ENCODE data around the gene SPTLC3.

SPTLC3 gene

GRCh38 chr20:13187899-13188298 lies 179.1 kb downstream of the SPTLC3 start:
- H4K20me1 ChIP-seq (ENCODE audit: insufficient read depth, low read length): no peaks in the 10 kb centered on the region
- no peak overlapping the region for H3K9ac ChIP-seq (ENCODE audit: low read length)
- H3K4me1 ChIP-seq (ENCODE audit: low read length): peaks cover 5% of the 10 kb centered on the region
- no peaks in the 10 kb centered on the region for H3K36me3 ChIP-seq (replicated peaks; ENCODE audit: low read depth, low read length)
- TF ChIP-seq CTCF (IDR thresholded peaks at IDR 0.05; ENCODE audit: low read depth, low read length) (no peak), EZH2phosphoT487 (IDR thresholded peaks at IDR 0.05; ENCODE audit: low read depth) (no peak)
- no peak overlapping the region for H3K4me3 ChIP-seq (ENCODE audit: low read length)
- no peak overlapping the region for H3K27ac ChIP-seq (ENCODE audit: low read length)
- peaks cover 11% of the 10 kb centered on the region for H3K9me3 ChIP-seq (ENCODE audit: insufficient read depth, low read length)
- H2AFZ ChIP-seq (ENCODE audit: low read depth, low read length): no peak overlapping the region
- no peak overlapping the region for H3K4me2 ChIP-seq (ENCODE audit: low read length)
- H3K79me2 ChIP-seq (ENCODE audit: low read length): no peaks in the 10 kb centered on the region
- peaks cover 13% of the 10 kb centered on the region; the same call in 1 of the 2 replicates for H3K27me3 ChIP-seq (ENCODE audit: low read depth, low read length)

- peaks cover 7% of the 10 kb centered on the region; the same call in 1 of the 2 replicates for H3K4me1 ChIP-seq (ENCODE audit: low read length)
- no peak for TF ChIP-seq EZH2phosphoT487 (IDR thresholded peaks at IDR 0.05; ENCODE audit: low read depth)
These were observed 190.5 kb downstream of the SPTLC3 start for GRCh38 chr20:13199279-13199678.

GRCh38 chr20:13200767-13201500 lies 192.2 kb downstream of the SPTLC3 start:
- no peak overlapping the region for H2AFZ ChIP-seq (ENCODE audit: low read depth, low read length)
- no peak overlapping the region for H3K4me3 ChIP-seq (ENCODE audit: low read length)
- H3K27ac ChIP-seq (ENCODE audit: low read length): no peak overlapping the region
- no peaks in the 10 kb centered on the region for H3K9me3 ChIP-seq (ENCODE audit: insufficient read depth, low read length)
- H3K36me3 ChIP-seq (replicated peaks; ENCODE audit: low read depth, low read length): no peaks in the 10 kb centered on the region
- peaks cover 7% of the 10 kb centered on the region; the same call in 1 of the 2 replicates for H3K4me1 ChIP-seq (ENCODE audit: low read length)
- no peak overlapping the region for H3K4me2 ChIP-seq (ENCODE audit: low read length)
- no peaks in the 10 kb centered on the region for H3K27me3 ChIP-seq (ENCODE audit: low read depth, low read length)
- H3K79me2 ChIP-seq (ENCODE audit: low read length): no peaks in the 10 kb centered on the region
- H3K9ac ChIP-seq (ENCODE audit: low read length): no peak overlapping the region
- TF ChIP-seq CTCF (IDR thresholded peaks at IDR 0.05; ENCODE audit: low read depth, low read length): no peak
- no peak for TF ChIP-seq EZH2phosphoT487 (IDR thresholded peaks at IDR 0.05; ENCODE audit: low read depth)
- no peaks in the 10 kb centered on the region for H4K20me1 ChIP-seq (ENCODE audit: insufficient read depth, low read length)

More at GRCh38 chr20:13199279-13199678, 190.5 kb downstream of the SPTLC3 start:
- Histone ChIP-seq H3K36me3 (replicated peaks; ENCODE audit: low read depth, low read length) (no peaks in the 10 kb centered on the region), H2AFZ (ENCODE audit: low read depth, low read length) (no peak overlapping the region), H3K9me3 (ENCODE audit: insufficient read depth, low read length) (no peaks in the 10 kb centered on the region), H4K20me1 (ENCODE audit: insufficient read depth, low read length) (no peaks in the 10 kb centered on the region), H3K79me2 (ENCODE audit: low read length) (no peaks in the 10 kb centered on the region), H3K27ac (ENCODE audit: low read length) (no peak overlapping the region), H3K4me2 (ENCODE audit: low read length) (no peak overlapping the region), H3K4me3 (ENCODE audit: low read length) (no peak overlapping the region), H3K27me3 (ENCODE audit: low read depth, low read length) (no peaks in the 10 kb centered on the region), H3K9ac (ENCODE audit: low read length) (no peak overlapping the region)

GRCh38 chr20:13202565-13202964 lies 193.8 kb downstream of the SPTLC3 start:
- no peak for TF ChIP-seq CTCF (IDR thresholded peaks at IDR 0.05; ENCODE audit: low read depth, low read length)
- Histone ChIP-seq H3K27me3 (ENCODE audit: low read depth, low read length) (no peaks in the 10 kb centered on the region), H3K9me3 (ENCODE audit: insufficient read depth, low read length) (no peaks in the 10 kb centered on the region), H3K9ac (ENCODE audit: low read length) (no peak overlapping the region), H3K79me2 (ENCODE audit: low read length) (no peaks in the 10 kb centered on the region), H2AFZ (ENCODE audit: low read depth, low read length) (0 out of 2 replicates have a peak overlapping the region, but pooled peaks have one; percentile 59), H3K4me1 (ENCODE audit: low read length) (peaks cover 7% of the 10 kb centered on the region; the same call in 1 of the 2 replicates), H3K4me3 (ENCODE audit: low read length) (peak overlapping the region; percentile 0; the same call in 1 of the 2 replicates), H3K4me2 (ENCODE audit: low read length) (peak overlapping the region; percentile 40), H4K20me1 (ENCODE audit: insufficient read depth, low read length) (no peaks in the 10 kb centered on the region), H3K36me3 (replicated peaks; ENCODE audit: low read depth, low read length) (no peaks in the 10 kb centered on the region), H3K27ac (ENCODE audit: low read length) (no peak overlapping the region)

Measured in OCI-LY3 (cell line).